GM19025 (cell line): ENCODE measurements around the gene ERBB2.
"Not testable (repeated sequence)": the region's sequence is repeated elsewhere in the genome, so short reads cannot be mapped to it uniquely, and the experiment has no call there.

Experiments used
- ATAC-seq: cut with Tn5 transposase; IDR thresholded peaks from one replicate; pipeline ENCODE4 v1.9.1; 2021; ENCODE audit warnings: mild to moderate bottlenecking, low read depth, moderate library complexity; ENCODE audit not compliant: unreplicated experiment

Gene ERBB2

GRCh38 chr17:39755554-39756379 is 55.9 kb downstream of the ERBB2 start:
- no peak for ATAC-seq

GRCh38 chr17:39756380-39757079 is 56.7 kb downstream of the ERBB2 start:
- no peak for ATAC-seq

GRCh38 chr17:39757176-39757662 is 57.4 kb downstream of the ERBB2 start:
- ATAC-seq = no peak

GRCh38 chr17:39757931-39758873 is 58.3 kb downstream of the ERBB2 start:
- no peak for ATAC-seq

GRCh38 chr17:39759204-39759603 is 59.3 kb downstream of the ERBB2 start:
- ATAC-seq = no peak

GRCh38 chr17:39761861-39762496 is 62.1 kb downstream of the ERBB2 start:
- ATAC-seq = no peak

- ATAC-seq = no peak
These were observed 63.4 kb downstream of the ERBB2 start for GRCh38 chr17:39763051-39763820.

GRCh38 chr17:39764171-39764570 is 64.3 kb downstream of the ERBB2 start:
- ATAC-seq = not testable (repeated sequence)

- no peak for ATAC-seq
These were observed 65.3 kb downstream of the ERBB2 start for GRCh38 chr17:39765175-39765574.

- no peak for ATAC-seq
These were observed 65.9 kb downstream of the ERBB2 start for GRCh38 chr17:39765766-39766165.

- ATAC-seq = no peak
These were observed 67.3 kb downstream of the ERBB2 start for GRCh38 chr17:39767147-39767546.

- ATAC-seq = peak; percentile 44
These were observed 70.2 kb downstream of the ERBB2 start for GRCh38 chr17:39769974-39770587.

- no peak for ATAC-seq
These were observed 72.6 kb downstream of the ERBB2 start for GRCh38 chr17:39772415-39772814.

- ATAC-seq = no peak
These were observed 73.4 kb downstream of the ERBB2 start for GRCh38 chr17:39772987-39773934.

GRCh38 chr17:39774047-39774446 is 74.2 kb downstream of the ERBB2 start:
- ATAC-seq = no peak

GRCh38 chr17:39775031-39775430 is 75.2 kb downstream of the ERBB2 start:
- ATAC-seq = no peak

- ATAC-seq = no peak
These were observed 76.4 kb downstream of the ERBB2 start for GRCh38 chr17:39776252-39776651.
